HFF-Myc (cell line): ENCODE measurements around the gene CFAP298.
A peak's percentile ranks its signal among the peaks of the same experiment; 100 is the strongest.

ENCODE experiments used
- DNase-seq: peaks from one replicate; pipeline ENCODE4 v3.0.0-alpha.2; 2011; ENCODE audit warnings: low read depth; ENCODE audit errors: extremely low read depth
- H3K4me3 ChIP-seq: replicated peaks from 2 replicates; pipeline ENCODE4 v1.5.1; 2011; ENCODE audit warnings: low read depth, mild to moderate bottlenecking, control low read depth, low read length
- TF ChIP-seq, protein P1 (sequence below): IDR thresholded peaks from 2 replicates; pipeline ENCODE4 v1.5.1; 2012; ENCODE audit warnings: mild to moderate bottlenecking, low read depth, low read length, control low read depth; ENCODE audit errors: missing control alignments

CFAP298 gene

DNA sequence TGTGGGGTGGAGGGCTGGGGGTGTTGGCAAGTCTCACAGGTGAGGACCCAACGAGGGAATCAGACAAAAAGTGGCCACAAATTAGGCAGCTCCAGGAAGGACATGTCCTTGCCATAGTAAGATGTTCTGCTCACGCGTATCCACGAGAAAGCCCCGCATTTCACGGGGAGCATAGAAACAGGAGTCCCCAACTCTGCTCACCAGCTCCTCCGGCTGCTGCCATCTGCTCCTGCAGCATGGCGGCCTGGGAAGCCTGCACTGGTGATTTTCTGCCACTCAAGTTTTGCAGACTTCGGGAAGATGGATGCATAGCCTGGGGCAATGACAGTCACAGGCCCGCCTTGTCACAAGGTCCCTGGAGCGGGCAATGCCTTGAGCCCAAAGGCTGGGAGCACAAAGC, 36.2 kb downstream of the CFAP298 start:
- TF ChIP-seq, protein P1, sequence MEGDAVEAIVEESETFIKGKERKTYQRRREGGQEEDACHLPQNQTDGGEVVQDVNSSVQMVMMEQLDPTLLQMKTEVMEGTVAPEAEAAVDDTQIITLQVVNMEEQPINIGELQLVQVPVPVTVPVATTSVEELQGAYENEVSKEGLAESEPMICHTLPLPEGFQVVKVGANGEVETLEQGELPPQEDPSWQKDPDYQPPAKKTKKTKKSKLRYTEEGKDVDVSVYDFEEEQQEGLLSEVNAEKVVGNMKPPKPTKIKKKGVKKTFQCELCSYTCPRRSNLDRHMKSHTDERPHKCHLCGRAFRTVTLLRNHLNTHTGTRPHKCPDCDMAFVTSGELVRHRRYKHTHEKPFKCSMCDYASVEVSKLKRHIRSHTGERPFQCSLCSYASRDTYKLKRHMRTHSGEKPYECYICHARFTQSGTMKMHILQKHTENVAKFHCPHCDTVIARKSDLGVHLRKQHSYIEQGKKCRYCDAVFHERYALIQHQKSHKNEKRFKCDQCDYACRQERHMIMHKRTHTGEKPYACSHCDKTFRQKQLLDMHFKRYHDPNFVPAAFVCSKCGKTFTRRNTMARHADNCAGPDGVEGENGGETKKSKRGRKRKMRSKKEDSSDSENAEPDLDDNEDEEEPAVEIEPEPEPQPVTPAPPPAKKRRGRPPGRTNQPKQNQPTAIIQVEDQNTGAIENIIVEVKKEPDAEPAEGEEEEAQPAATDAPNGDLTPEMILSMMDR: no peak
- no peak overlapping the region for H3K4me3 ChIP-seq
- no peak for DNase-seq

DNA sequence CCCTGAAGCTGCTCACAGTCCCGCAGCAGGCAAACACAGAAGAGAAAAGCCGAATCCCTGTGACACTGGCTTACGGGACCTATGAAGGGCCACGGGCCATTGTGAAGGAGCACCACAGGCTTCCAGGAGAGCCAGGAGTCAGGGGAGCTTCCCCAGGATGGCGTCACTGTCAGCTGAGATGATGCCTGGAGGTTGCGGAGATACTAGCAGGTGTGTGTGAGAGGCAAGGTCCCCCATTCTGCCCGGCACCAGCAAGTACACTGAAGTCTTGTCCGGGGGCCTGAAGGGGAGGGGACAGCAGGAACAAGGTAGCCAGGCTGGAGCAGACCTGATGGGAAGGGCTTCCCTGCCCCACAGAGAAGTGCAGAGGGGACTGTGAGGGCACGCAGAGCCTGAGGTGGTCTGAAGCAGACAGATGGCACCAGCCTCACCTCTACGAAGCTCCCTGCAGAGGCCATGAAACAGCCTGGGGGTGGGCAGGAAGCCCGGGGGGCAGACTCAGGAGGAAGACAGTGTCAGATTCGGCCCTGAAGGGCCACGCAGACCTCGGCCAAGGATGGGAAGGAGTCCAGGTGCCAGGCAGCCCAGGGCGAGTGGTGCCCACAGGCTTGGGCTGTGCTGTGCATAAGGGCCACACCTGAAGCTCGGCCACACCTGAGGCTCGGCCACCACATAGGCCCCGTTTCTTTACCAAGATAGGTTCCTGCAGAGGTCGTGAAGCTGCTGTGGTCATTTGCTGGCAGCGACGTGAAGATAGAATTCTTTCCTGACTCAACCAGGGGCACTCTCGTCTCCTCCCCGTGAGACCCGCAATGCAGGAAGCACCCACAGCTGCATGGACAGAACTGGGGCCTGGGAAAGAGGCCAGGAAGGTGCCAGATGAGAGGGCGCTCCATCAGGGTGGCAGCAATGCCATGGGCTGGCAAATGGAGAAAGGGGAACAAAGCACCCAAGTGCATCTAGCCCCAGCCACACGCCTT, 36.9 kb downstream of the CFAP298 start:
- H3K4me3 ChIP-seq: no peak overlapping the region
- TF ChIP-seq, protein P1: no peak

DNA sequence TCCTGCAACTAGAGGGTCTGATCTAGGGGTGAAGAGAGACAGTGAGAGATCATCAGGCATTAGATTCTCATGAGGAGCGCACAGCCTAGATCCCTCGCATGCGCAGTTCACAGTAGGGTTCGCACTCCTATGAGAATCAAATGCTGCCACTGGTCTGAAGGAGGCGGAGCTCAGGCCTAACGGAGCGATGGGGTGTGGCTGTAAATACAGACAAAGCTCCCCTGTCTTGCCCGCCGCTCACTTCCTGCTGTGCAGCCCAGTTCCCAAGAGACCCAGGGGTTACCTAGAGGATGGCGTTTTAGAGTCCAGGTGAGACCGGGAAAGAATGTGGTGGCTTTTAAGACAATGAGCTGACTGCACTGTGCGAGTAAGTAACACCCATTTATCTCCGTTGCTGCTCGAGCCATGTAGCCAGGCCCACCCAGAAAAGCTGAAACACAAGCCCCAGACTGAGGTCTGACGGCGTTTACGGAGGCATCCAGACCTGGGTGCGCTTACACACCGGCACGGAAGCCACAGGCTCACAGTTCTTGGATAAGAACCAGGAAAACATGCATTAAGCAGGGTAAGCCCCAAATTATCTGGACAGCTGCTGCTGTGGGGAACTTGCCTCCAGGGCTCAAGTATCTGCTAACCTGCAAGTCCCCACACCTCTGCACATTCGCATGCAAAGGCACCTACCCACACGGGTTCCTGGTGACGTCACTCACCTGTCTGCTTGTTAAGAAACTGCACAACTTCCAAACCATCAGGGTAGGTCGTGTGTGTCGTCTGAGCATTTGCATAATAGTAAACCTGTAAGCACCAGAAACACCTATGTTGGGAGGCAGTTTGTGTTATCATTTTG, 39.4 kb downstream of the CFAP298 start:
- H3K4me3 ChIP-seq: no peak overlapping the region
- TF ChIP-seq, protein P1: no peak
- no peak for DNase-seq

More for the DNA sequence above, 36.9 kb downstream of the CFAP298 start:
- DNase-seq: no peak

DNA sequence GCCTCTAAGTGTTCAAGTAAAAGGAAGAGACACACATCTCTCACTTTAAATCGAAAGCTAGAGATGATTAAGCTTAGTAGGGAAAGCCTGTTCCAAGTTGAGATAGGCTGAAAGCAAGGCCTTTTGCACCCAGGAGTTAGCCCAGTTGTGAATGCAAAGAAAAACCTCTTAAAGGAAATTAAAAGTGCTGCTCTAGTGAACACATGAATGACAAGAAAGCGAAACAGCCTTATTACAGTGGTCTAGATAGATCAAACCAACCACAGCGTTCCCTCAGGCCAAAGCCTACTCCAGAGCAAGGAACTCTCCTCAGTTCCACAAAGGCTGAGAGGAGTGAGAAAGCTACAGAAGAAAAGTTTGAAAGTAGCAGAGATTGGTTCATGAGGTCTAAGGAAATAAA, 41.7 kb downstream of the CFAP298 start:
- TF ChIP-seq, protein P1: no peak
- H3K4me3 ChIP-seq: no peak overlapping the region
- DNase-seq: no peak

DNA sequence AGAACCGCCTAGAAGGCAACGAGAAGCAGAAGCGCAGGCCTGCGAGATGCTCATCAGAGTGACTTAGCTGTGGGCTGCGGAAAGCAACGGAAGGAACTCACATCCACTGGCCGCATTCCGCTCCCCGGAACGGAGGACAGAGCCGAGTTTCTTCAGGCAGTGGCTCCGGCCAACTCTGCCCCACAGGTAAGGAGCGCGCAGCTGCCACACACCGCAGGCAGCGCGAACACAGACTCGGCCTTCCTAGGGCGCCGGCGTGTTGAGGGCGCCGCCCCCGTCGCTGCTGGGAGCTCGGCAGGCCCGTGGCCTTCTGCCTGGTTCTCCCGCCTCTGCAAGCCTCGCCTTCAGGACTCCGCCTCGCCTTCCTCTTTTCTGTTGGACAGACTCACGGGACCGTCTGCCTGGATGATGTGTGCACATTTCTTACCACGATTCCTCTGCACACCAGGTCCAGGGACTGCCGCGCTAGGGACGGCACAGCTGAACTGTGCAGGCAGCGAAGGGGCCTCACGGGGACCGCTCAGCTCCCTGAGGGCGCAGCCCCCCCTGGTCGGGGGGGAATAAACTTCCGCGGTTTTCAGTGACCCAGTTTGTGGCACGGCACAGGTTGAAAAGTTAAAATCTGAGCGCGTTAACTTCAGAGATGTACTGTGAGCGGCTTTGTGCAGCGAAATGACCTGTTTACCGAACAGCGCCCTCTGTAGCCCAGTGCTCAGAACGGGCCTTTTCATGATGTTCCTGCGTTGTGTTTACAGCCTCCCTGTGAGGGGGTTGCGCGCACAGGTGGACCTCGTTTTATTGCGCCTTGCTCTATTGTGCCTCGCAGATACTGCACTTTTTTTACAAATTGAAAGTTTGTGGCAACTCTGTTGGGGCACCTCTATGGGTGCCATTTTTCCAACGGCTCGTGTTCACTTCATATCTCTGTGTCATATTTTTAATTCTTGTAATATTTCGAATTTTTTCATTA, 42.6 kb downstream of the CFAP298 start:
- peak overlapping the region; percentile 56 for H3K4me3 ChIP-seq
- DNase-seq: peak; percentile 67
- TF ChIP-seq, protein P1: peak; percentile 94

DNA sequence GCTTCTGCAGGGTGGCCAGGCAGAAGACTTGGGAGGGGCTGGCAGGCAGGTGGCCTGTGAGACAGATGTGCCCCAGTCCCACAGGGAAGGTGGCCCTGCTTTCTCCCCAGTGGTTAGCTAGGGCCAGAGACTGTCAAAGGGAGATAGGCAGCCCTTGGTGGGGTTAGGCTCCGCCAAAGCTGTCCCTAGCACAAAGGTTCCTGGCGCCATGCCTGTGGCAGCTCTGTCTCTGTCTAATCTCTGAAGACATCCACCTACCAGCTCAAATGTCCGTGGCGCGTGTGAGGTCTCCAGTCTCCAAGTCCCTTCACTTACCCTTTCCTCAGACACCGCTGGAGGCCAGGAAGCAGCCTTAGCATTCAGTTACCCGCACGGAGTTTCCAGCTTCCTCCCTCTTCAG, 44.6 kb downstream of the CFAP298 start:
- H3K4me3 ChIP-seq: no peak overlapping the region
- TF ChIP-seq, protein P1: no peak
- no peak for DNase-seq
